Lower leg skin (tissue), 3 donors: ENCODE data around the gene MAMDC2.

ENCODE experiments used
- CTCF ChIP-seq, 3 donors: fragments of 450-650 bp; IDR thresholded peaks; one replicate each; pipeline ENCODE4 v1.5.1; 2016; ENCODE audit warnings: antibody characterized with exemption in 3 of 3, mild to moderate bottlenecking in 3 of 3, moderate library complexity in 2 of 3
- POLR2A ChIP-seq, 2 donors: fragments of 450-650 bp; IDR thresholded peaks; one replicate each; pipeline ENCODE4 v1.6.1; 2016 to 2017; ENCODE audit warnings: antibody characterized with exemption in 2 of 2, mild to moderate bottlenecking in 1 of 2, moderate library complexity in 1 of 2

- peak in 1 of 2 donors; percentile 88 for TF ChIP-seq POLR2A (IDR thresholded peaks at IDR 0.05)
- TF ChIP-seq CTCF (IDR thresholded peaks at IDR 0.05) = no peak
These were observed 215.3 kb downstream of the MAMDC2 start, which contains the start of gene SMC5 for GRCh38 chr9:70258692-70259511.
